HEK293 (cell line): ENCODE data around the gene PARD3B.

ENCODE experiments used
- CTCF ChIA-PET: fragments of 350-600 bp; formaldehyde crosslinking; extraction: SDS; loops from one replicate; lab custom pipeline; 2021; ENCODE audit warnings: antibody characterized with exemption; lab: Yijun Ruan, JAX
- POLR2A ChIA-PET: fragments of 300-600 bp; formaldehyde crosslinking; extraction: SDS; loops from one replicate; lab custom pipeline; 2020; ENCODE audit warnings: antibody characterized with exemption, inconsistent platforms; lab: Yijun Ruan, JAX
- H3K27ac ChIP-seq: fragments of 200-500 bp; sonication (Bioruptor generic); 2 replicates; pipeline ENCODE4 v1.5.1; 2014; ENCODE audit warnings: low read depth, low read length, control low read depth, inconsistent platforms; ENCODE audit errors: extremely low read depth
- H3K36me3 ChIP-seq, 2 experiments: fragments of 200-500 bp in 1 of 2; sonication (Bioruptor generic) in 1 of 2; 1 replicate in 1 of 2; 2 replicates in 1 of 2; pipeline ENCODE4 v1.5.1; 2014 to 2017; ENCODE audit warnings: inconsistent platforms in 2 of 2, low read length in 2 of 2; ENCODE audit not compliant: control insufficient read depth in 2 of 2, insufficient read depth in 1 of 2
- H3K4me1 ChIP-seq: fragments of 200-500 bp; sonication (Bioruptor generic); 2 replicates; pipeline ENCODE4 v1.5.1; 2014; ENCODE audit warnings: mild to moderate bottlenecking, low read length, inconsistent platforms; ENCODE audit not compliant: control insufficient read depth, insufficient read depth
- H3K4me3 ChIP-seq: 2 replicates; pipeline ENCODE4 v1.5.1; 2011; ENCODE audit warnings: low read depth, mild to moderate bottlenecking, control low read depth, low read length, moderate library complexity
- H3K9me3 ChIP-seq: fragments of 200-500 bp; sonication (Bioruptor generic); 2 replicates; pipeline ENCODE4 v1.5.1; 2014; ENCODE audit warnings: low read depth, low read length, inconsistent platforms; ENCODE audit not compliant: control insufficient read depth, insufficient read depth
- SCRT2 ChIP-seq: fragments of 450-650 bp; formaldehyde crosslinking; IDR thresholded peaks from 2 replicates; pipeline ENCODE4 v1.5.1; 2016; ENCODE audit warnings: missing biosample characterization, missing genetic modification characterization
- SP7 ChIP-seq: fragments of 450-650 bp; formaldehyde crosslinking; IDR thresholded peaks from 2 replicates; pipeline ENCODE4 v1.5.1; 2016; ENCODE audit warnings: missing biosample characterization, missing genetic modification characterization
- TRIM28 ChIP-seq: IDR thresholded peaks from 2 replicates; pipeline ENCODE4 v1.6.1; 2011; ENCODE audit warnings: low read length, control low read depth, borderline replicate concordance
- ZBTB10 ChIP-seq: fragments of 450-650 bp; formaldehyde crosslinking; IDR thresholded peaks from 2 replicates; pipeline ENCODE4 v1.5.1; 2016; ENCODE audit warnings: missing biosample characterization, missing genetic modification characterization
- ZFP37 ChIP-seq: fragments of 450-650 bp; formaldehyde crosslinking; IDR thresholded peaks from 2 replicates; pipeline ENCODE4 v1.5.1; 2016; ENCODE audit warnings: missing biosample characterization, missing genetic modification characterization
- ZNF221 ChIP-seq: fragments of 450-650 bp; formaldehyde crosslinking; IDR thresholded peaks from 2 replicates; pipeline ENCODE4 v1.5.1; 2017; ENCODE audit warnings: missing biosample characterization, missing genetic modification characterization, borderline replicate concordance
- ZNF324 ChIP-seq: fragments of 450-650 bp; formaldehyde crosslinking; IDR thresholded peaks from 2 replicates; pipeline ENCODE4 v1.5.1; 2016; ENCODE audit warnings: missing biosample characterization, missing genetic modification characterization
- ZNF394 ChIP-seq: fragments of 450-650 bp; formaldehyde crosslinking; IDR thresholded peaks from 2 replicates; pipeline ENCODE4 v1.5.1; 2016; ENCODE audit warnings: missing biosample characterization, missing genetic modification characterization, mild to moderate bottlenecking, moderate library complexity, borderline replicate concordance
- ZNF544 ChIP-seq: fragments of 450-650 bp; formaldehyde crosslinking; IDR thresholded peaks from 2 replicates; pipeline ENCODE4 v1.5.0; 2017; ENCODE audit warnings: missing biosample characterization, missing genetic modification characterization
- ZNF560 ChIP-seq: fragments of 450-650 bp; formaldehyde crosslinking; IDR thresholded peaks from 2 replicates; pipeline ENCODE4 v1.5.1; 2017; ENCODE audit warnings: missing biosample characterization, missing genetic modification characterization, borderline replicate concordance
- ZNF654 ChIP-seq: fragments of 450-650 bp; formaldehyde crosslinking; IDR thresholded peaks from 2 replicates; pipeline ENCODE4 v1.5.1; 2016; ENCODE audit warnings: low read depth, missing biosample characterization, missing genetic modification characterization
- ZNF677 ChIP-seq: fragments of 450-650 bp; IDR thresholded peaks from 2 replicates; pipeline ENCODE4 v1.5.0; 2018; ENCODE audit warnings: missing biosample characterization, mild to moderate bottlenecking, missing genetic modification characterization, moderate library complexity
- ZNF843 ChIP-seq: fragments of 450-650 bp; formaldehyde crosslinking; IDR thresholded peaks from 2 replicates; pipeline ENCODE4 v1.5.1; 2016; ENCODE audit warnings: missing biosample characterization, missing genetic modification characterization
- TF ChIP-seq, protein P1 (sequence below): fragments of 450-650 bp; formaldehyde crosslinking; IDR thresholded peaks from 2 replicates; pipeline ENCODE4 v1.5.1; 2016; ENCODE audit warnings: missing biosample characterization, missing genetic modification characterization, borderline replicate concordance
- TF ChIP-seq, protein P2 (sequence below): fragments of 450-650 bp; formaldehyde crosslinking; IDR thresholded peaks from 2 replicates; pipeline ENCODE4 v1.5.1; 2016; ENCODE audit warnings: missing biosample characterization, missing genetic modification characterization
- TF ChIP-seq, protein P3 (sequence below): fragments of 450-650 bp; formaldehyde crosslinking; IDR thresholded peaks from 2 replicates; pipeline ENCODE4 v1.5.1; 2017; ENCODE audit warnings: missing biosample characterization, mild to moderate bottlenecking, missing genetic modification characterization, moderate library complexity
- TF ChIP-seq, protein P4 (sequence below): fragments of 450-650 bp; formaldehyde crosslinking; IDR thresholded peaks from 2 replicates; pipeline ENCODE4 v1.5.1; 2016; ENCODE audit warnings: missing biosample characterization, missing genetic modification characterization
- TF ChIP-seq, protein P5 (sequence below): fragments of 450-650 bp; formaldehyde crosslinking; conservative IDR thresholded peaks from 2 replicates; pipeline ENCODE4 v1.5.1; 2016; ENCODE audit warnings: low read depth, missing biosample characterization, missing genetic modification characterization

Gene PARD3B

GRCh38 chr2:205570648-205571047, 1025.4 kb downstream of the PARD3B start:
- H3K9me3 ChIP-seq, result no peaks in the 10 kb centered on the region
- no peaks in the 10 kb centered on the region for H3K36me3 ChIP-seq
- H3K4me1 ChIP-seq, result no peaks in the 10 kb centered on the region
- no peak overlapping the region for H3K4me3 ChIP-seq
- no peak for TF ChIP-seq TRIM28
- no peak for TF ChIP-seq ZNF394
- TF ChIP-seq SP7 (tag by site-specific recombination), result no peak
- TF ChIP-seq, protein P1, sequence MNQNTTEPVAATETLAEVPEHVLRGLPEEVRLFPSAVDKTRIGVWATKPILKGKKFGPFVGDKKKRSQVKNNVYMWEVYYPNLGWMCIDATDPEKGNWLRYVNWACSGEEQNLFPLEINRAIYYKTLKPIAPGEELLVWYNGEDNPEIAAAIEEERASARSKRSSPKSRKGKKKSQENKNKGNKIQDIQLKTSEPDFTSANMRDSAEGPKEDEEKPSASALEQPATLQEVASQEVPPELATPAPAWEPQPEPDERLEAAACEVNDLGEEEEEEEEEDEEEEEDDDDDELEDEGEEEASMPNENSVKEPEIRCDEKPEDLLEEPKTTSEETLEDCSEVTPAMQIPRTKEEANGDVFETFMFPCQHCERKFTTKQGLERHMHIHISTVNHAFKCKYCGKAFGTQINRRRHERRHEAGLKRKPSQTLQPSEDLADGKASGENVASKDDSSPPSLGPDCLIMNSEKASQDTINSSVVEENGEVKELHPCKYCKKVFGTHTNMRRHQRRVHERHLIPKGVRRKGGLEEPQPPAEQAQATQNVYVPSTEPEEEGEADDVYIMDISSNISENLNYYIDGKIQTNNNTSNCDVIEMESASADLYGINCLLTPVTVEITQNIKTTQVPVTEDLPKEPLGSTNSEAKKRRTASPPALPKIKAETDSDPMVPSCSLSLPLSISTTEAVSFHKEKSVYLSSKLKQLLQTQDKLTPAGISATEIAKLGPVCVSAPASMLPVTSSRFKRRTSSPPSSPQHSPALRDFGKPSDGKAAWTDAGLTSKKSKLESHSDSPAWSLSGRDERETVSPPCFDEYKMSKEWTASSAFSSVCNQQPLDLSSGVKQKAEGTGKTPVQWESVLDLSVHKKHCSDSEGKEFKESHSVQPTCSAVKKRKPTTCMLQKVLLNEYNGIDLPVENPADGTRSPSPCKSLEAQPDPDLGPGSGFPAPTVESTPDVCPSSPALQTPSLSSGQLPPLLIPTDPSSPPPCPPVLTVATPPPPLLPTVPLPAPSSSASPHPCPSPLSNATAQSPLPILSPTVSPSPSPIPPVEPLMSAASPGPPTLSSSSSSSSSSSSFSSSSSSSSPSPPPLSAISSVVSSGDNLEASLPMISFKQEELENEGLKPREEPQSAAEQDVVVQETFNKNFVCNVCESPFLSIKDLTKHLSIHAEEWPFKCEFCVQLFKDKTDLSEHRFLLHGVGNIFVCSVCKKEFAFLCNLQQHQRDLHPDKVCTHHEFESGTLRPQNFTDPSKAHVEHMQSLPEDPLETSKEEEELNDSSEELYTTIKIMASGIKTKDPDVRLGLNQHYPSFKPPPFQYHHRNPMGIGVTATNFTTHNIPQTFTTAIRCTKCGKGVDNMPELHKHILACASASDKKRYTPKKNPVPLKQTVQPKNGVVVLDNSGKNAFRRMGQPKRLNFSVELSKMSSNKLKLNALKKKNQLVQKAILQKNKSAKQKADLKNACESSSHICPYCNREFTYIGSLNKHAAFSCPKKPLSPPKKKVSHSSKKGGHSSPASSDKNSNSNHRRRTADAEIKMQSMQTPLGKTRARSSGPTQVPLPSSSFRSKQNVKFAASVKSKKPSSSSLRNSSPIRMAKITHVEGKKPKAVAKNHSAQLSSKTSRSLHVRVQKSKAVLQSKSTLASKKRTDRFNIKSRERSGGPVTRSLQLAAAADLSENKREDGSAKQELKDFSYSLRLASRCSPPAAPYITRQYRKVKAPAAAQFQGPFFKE (tag by site-specific recombination), result no peak
- TF ChIP-seq, protein P2, sequence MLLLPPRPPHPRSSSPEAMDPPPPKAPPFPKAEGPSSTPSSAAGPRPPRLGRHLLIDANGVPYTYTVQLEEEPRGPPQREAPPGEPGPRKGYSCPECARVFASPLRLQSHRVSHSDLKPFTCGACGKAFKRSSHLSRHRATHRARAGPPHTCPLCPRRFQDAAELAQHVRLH, result no peak
- TF ChIP-seq ZFP37 (tag by site-specific recombination), result no peak
- no peak for TF ChIP-seq ZNF560 (tag by site-specific recombination)
- TF ChIP-seq, protein P3, sequence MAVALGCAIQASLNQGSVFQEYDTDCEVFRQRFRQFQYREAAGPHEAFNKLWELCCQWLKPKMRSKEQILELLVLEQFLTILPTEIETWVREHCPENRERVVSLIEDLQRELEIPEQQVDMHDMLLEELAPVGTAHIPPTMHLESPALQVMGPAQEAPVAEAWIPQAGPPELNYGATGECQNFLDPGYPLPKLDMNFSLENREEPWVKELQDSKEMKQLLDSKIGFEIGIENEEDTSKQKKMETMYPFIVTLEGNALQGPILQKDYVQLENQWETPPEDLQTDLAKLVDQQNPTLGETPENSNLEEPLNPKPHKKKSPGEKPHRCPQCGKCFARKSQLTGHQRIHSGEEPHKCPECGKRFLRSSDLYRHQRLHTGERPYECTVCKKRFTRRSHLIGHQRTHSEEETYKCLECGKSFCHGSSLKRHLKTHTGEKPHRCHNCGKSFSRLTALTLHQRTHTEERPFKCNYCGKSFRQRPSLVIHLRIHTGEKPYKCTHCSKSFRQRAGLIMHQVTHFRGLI, result no peak
- TF ChIP-seq, protein P4, sequence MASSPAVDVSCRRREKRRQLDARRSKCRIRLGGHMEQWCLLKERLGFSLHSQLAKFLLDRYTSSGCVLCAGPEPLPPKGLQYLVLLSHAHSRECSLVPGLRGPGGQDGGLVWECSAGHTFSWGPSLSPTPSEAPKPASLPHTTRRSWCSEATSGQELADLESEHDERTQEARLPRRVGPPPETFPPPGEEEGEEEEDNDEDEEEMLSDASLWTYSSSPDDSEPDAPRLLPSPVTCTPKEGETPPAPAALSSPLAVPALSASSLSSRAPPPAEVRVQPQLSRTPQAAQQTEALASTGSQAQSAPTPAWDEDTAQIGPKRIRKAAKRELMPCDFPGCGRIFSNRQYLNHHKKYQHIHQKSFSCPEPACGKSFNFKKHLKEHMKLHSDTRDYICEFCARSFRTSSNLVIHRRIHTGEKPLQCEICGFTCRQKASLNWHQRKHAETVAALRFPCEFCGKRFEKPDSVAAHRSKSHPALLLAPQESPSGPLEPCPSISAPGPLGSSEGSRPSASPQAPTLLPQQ (tag by site-specific recombination), result no peak
- TF ChIP-seq ZNF544, result no peak
- TF ChIP-seq ZNF324 (tag by site-specific recombination), result no peak
- TF ChIP-seq ZBTB10, result no peak
- TF ChIP-seq SCRT2, result no peak
- no peak for TF ChIP-seq ZNF677
- no peak for TF ChIP-seq ZNF843 (tag by site-specific recombination)
- no peak for TF ChIP-seq ZNF221
- no peak for TF ChIP-seq ZNF654 (tag by site-specific recombination)
- TF ChIP-seq, protein P5, sequence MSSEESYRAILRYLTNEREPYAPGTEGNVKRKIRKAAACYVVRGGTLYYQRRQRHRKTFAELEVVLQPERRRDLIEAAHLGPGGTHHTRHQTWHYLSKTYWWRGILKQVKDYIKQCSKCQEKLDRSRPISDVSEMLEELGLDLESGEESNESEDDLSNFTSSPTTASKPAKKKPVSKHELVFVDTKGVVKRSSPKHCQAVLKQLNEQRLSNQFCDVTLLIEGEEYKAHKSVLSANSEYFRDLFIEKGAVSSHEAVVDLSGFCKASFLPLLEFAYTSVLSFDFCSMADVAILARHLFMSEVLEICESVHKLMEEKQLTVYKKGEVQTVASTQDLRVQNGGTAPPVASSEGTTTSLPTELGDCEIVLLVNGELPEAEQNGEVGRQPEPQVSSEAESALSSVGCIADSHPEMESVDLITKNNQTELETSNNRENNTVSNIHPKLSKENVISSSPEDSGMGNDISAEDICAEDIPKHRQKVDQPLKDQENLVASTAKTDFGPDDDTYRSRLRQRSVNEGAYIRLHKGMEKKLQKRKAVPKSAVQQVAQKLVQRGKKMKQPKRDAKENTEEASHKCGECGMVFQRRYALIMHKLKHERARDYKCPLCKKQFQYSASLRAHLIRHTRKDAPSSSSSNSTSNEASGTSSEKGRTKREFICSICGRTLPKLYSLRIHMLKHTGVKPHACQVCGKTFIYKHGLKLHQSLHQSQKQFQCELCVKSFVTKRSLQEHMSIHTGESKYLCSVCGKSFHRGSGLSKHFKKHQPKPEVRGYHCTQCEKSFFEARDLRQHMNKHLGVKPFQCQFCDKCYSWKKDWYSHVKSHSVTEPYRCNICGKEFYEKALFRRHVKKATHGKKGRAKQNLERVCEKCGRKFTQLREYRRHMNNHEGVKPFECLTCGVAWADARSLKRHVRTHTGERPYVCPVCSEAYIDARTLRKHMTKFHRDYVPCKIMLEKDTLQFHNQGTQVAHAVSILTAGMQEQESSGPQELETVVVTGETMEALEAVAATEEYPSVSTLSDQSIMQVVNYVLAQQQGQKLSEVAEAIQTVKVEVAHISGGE (tag by site-specific recombination), result no peak
- ChIA-PET CTCF (no interaction called here), POLR2A (no interaction called here)
- no peak overlapping the region for H3K27ac ChIP-seq
